Mesenchymal stem cell (in vitro differentiated cells and primary cell): Measurements from ENCODE around the gene HSPBAP1.

Source experiments
- DNase-seq: peaks from one replicate; pipeline ENCODE4 v3.0.0-alpha.2; 2013
- H2AFZ ChIP-seq: one replicate; pipeline ENCODE4 v1.6.1; 2013; ENCODE audit warnings: low read depth, mild to moderate bottlenecking, control low read depth, inconsistent platforms, low read length, moderate library complexity
- H2AK5ac ChIP-seq: 2 replicates; pipeline ENCODE4 v1.6.1; 2013; ENCODE audit warnings: low read length, moderate library complexity, mild to moderate bottlenecking, inconsistent platforms; ENCODE audit not compliant: severe bottlenecking
- H2BK120ac ChIP-seq: one replicate; pipeline ENCODE4 v1.6.1; 2013; ENCODE audit warnings: low read depth, mild to moderate bottlenecking, inconsistent platforms, low read length, moderate library complexity
- H2BK12ac ChIP-seq, 2 experiments: one replicate each; pipeline ENCODE4 v1.6.1; 2013; ENCODE audit warnings: inconsistent platforms in 2 of 2, low read length in 2 of 2, mild to moderate bottlenecking in 2 of 2, moderate library complexity in 2 of 2, control low read depth in 1 of 2
- H2BK15ac ChIP-seq: one replicate; pipeline ENCODE4 v1.6.1; 2013; ENCODE audit warnings: mild to moderate bottlenecking, low read depth, inconsistent platforms; ENCODE audit not compliant: poor library complexity, severe bottlenecking
- H2BK5ac ChIP-seq: 2 replicates; pipeline ENCODE4 v1.6.1; 2013; ENCODE audit warnings: low read depth, mild to moderate bottlenecking, low read length, control low read depth, inconsistent platforms; ENCODE audit not compliant: poor library complexity, severe bottlenecking
- H3K14ac ChIP-seq, 2 experiments: one replicate each; pipeline ENCODE4 v1.6.1; 2013; ENCODE audit warnings: inconsistent platforms in 2 of 2, low read length in 2 of 2, control low read depth in 1 of 2, mild to moderate bottlenecking in 1 of 2, moderate library complexity in 1 of 2
- H3K18ac ChIP-seq, 2 experiments: one replicate each; pipeline ENCODE4 v1.6.1; 2013; ENCODE audit warnings: inconsistent platforms in 2 of 2, low read length in 2 of 2, control low read depth in 1 of 2, low read depth in 1 of 2, mild to moderate bottlenecking in 1 of 2
- H3K23ac ChIP-seq, 2 experiments: one replicate each; pipeline ENCODE4 v1.6.1; 2013; ENCODE audit warnings: inconsistent platforms in 2 of 2, low read length in 2 of 2, mild to moderate bottlenecking in 2 of 2, moderate library complexity in 2 of 2, control low read depth in 1 of 2
- H3K27ac ChIP-seq: 2 replicates; pipeline ENCODE4 v1.5.1; 2013; ENCODE audit warnings: mild to moderate bottlenecking, moderate library complexity, low read length, control low read depth, inconsistent platforms; ENCODE audit not compliant: poor library complexity, severe bottlenecking
- H3K27me3 ChIP-seq, 2 experiments: 2 replicates each; pipeline versions ENCODE4 v1.6.1 to v1.7.0; 2013; ENCODE audit warnings: low read length in 2 of 2, mild to moderate bottlenecking in 2 of 2, moderate library complexity in 2 of 2, control low read depth in 1 of 2, inconsistent platforms in 1 of 2; ENCODE audit not compliant: control insufficient read depth in 1 of 2, insufficient read depth in 1 of 2
- H3K36me3 ChIP-seq, 2 experiments: 2 replicates each; pipeline versions ENCODE4 v1.6.1 to v1.7.0; 2013; ENCODE audit warnings: low read length in 2 of 2, control low read depth in 1 of 2, inconsistent platforms in 1 of 2, low read depth in 1 of 2, mild to moderate bottlenecking in 1 of 2; ENCODE audit not compliant: insufficient read depth in 2 of 2, control insufficient read depth in 1 of 2
- H3K4ac ChIP-seq, 2 experiments: one replicate each; pipeline ENCODE4 v1.6.1; 2013; ENCODE audit warnings: inconsistent platforms in 2 of 2, low read length in 2 of 2, mild to moderate bottlenecking in 2 of 2, moderate library complexity in 2 of 2, control low read depth in 1 of 2, low read depth in 1 of 2
- H3K4me1 ChIP-seq: 2 replicates; pipeline ENCODE4 v1.6.1; 2013; ENCODE audit warnings: low read depth, low read length, control low read depth; ENCODE audit not compliant: control insufficient read depth, insufficient read depth
- H3K4me2 ChIP-seq: 2 replicates; pipeline ENCODE4 v1.6.1; 2013; ENCODE audit warnings: low read length, mild to moderate bottlenecking, inconsistent platforms; ENCODE audit not compliant: poor library complexity, severe bottlenecking
- H3K4me3 ChIP-seq, 2 experiments: 2 replicates each; pipeline versions ENCODE4 v1.5.1 to v1.7.0; 2013; ENCODE audit warnings: low read length in 2 of 2, mild to moderate bottlenecking in 2 of 2, control low read depth in 1 of 2, low read depth in 1 of 2; ENCODE audit not compliant: insufficient read depth in 1 of 2
- H3K79me1 ChIP-seq: replicated peaks from 2 replicates; pipeline ENCODE4 v1.6.1; 2013; ENCODE audit warnings: mild to moderate bottlenecking, control low read depth, low read length, inconsistent platforms; ENCODE audit not compliant: poor library complexity, severe bottlenecking
- H3K9ac ChIP-seq: 2 replicates; pipeline ENCODE4 v1.7.0; 2013; ENCODE audit warnings: mild to moderate bottlenecking, low read length, moderate library complexity
- H3K9me3 ChIP-seq: 2 replicates; pipeline ENCODE4 v1.7.0; 2013; ENCODE audit warnings: mild to moderate bottlenecking, low read length; ENCODE audit not compliant: control insufficient read depth
- H4K8ac ChIP-seq: one replicate; pipeline ENCODE4 v1.6.1; 2013; ENCODE audit warnings: inconsistent platforms, mild to moderate bottlenecking, low read length, moderate library complexity
- H4K91ac ChIP-seq: one replicate; pipeline ENCODE4 v1.6.1; 2013; ENCODE audit warnings: mild to moderate bottlenecking, low read length, inconsistent platforms
- WGBS: methylation state at CpG from one replicate; pipeline ENCODE4 v1.1.7; 2013; ENCODE audit warnings: mixed read lengths; 5-methylcytosine and 5-hydroxymethylcytosine counted together

HSPBAP1 gene

GRCh38 chr3:122825460-122825859, 31.8 kb upstream of the HSPBAP1 start:
- H3K4me3 ChIP-seq = no peak overlapping the region
- H3K27ac ChIP-seq = no peak overlapping the region
- no peak overlapping the region for H2BK5ac ChIP-seq
- H2AFZ ChIP-seq = no peak overlapping the region
- no peaks in the 10 kb centered on the region for H3K79me1 ChIP-seq
- no peak overlapping the region for H3K23ac ChIP-seq
- no peak overlapping the region for H3K9ac ChIP-seq
- no peak overlapping the region for H2BK12ac ChIP-seq
- no peak overlapping the region for H3K18ac ChIP-seq
- H3K14ac ChIP-seq = no peak overlapping the region
- H2BK120ac ChIP-seq = no peak overlapping the region
- peaks cover 6 to 30% of the 10 kb centered on the region in 2 experiments for H3K36me3 ChIP-seq
- H4K8ac ChIP-seq = no peak overlapping the region
- no peak overlapping the region for H4K91ac ChIP-seq
- H3K9me3 ChIP-seq = peaks cover 17% of the 10 kb centered on the region
- H3K27me3 ChIP-seq = no peaks in the 10 kb centered on the region
- H3K4me2 ChIP-seq = no peak overlapping the region
- peak; percentile 1 for DNase-seq
- no peak overlapping the region for H3K4ac ChIP-seq
- no peak overlapping the region for H2AK5ac ChIP-seq
- H3K4me1 ChIP-seq = no peaks in the 10 kb centered on the region
- no peak overlapping the region for H2BK15ac ChIP-seq
- whole genome bisulfite sequencing = 88% methylated on average over 1 of the region's 4 CpGs

DNA sequence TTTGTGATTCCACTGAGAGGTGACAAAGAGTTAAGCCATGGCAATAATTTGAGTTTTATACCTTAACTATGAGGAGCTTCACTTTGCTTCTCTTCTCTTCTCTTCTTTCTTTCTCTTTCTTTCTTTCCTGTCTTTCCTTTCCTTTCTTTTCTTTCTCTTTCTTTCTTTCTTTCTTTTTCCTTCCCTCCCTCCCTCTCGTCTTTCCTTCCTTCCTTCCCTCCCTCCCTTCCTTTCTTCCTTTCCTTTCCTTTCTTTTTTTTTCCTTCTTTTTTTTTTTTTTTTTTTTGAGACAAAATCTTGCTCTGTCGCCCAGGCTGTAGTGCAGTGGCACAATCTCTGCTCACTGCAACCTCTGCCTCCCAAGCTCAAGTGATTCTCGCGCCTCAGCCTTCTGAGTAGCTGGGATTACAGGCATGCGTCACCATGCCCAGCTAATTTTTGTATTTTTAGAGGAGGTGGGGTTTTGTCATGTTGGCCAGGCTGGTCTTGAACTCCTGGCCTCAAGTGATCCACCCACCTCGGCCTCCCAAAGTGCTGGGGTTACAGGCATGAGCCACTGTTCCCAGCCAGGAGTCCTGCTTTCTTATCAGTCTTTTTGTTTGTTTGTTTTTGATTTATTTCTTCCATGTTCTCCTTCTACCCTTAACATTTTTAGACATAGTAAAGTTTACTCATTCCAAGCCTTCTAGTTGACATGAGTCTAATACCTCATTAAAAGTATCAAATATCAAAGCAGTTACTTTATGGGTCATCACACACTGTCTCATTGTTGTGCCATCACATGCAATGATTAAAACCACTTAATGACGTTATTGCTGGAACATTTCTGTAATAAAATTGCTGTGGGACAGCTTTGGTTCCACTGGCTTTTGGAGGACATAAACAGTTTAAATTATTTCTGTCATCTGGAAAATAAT, 31.1 kb upstream of the HSPBAP1 start:
- 93% methylated on average over 6 of the region's 7 CpGs for WGBS
- no peak overlapping the region for H2AK5ac ChIP-seq
- no peak overlapping the region for H3K9ac ChIP-seq
- no peaks in the 10 kb centered on the region for H3K27me3 ChIP-seq
- H3K27ac ChIP-seq = no peak overlapping the region
- no peak overlapping the region for H3K23ac ChIP-seq
- no peak overlapping the region for H2BK120ac ChIP-seq
- peak; percentile 62 for DNase-seq
- H4K8ac ChIP-seq = no peak overlapping the region
- no peak overlapping the region for H3K4me3 ChIP-seq
- H4K91ac ChIP-seq = no peak overlapping the region
- no peak overlapping the region for H2AFZ ChIP-seq
- no peak overlapping the region for H3K4ac ChIP-seq
- peaks cover 6 to 30% of the 10 kb centered on the region in 2 experiments for H3K36me3 ChIP-seq
- H2BK12ac ChIP-seq = no peak overlapping the region
- no peaks in the 10 kb centered on the region for H3K79me1 ChIP-seq
- H3K4me1 ChIP-seq = no peaks in the 10 kb centered on the region
- no peak overlapping the region for H2BK5ac ChIP-seq
- no peak overlapping the region for H3K18ac ChIP-seq
- no peak overlapping the region for H3K4me2 ChIP-seq
- H2BK15ac ChIP-seq = no peak overlapping the region
- peaks cover 17% of the 10 kb centered on the region for H3K9me3 ChIP-seq
- no peak overlapping the region for H3K14ac ChIP-seq

GRCh38 chr3:122816587-122816986, 23.0 kb upstream of the HSPBAP1 start:
- Histone ChIP-seq H2AFZ (no peak overlapping the region), H3K27me3 (no peaks in the 10 kb centered on the region), H3K4me2 (no peak overlapping the region), H3K4me3 (no peak overlapping the region), H3K36me3 (peaks cover 0 to 3% of the 10 kb centered on the region in 2 experiments), H3K9ac (no peak overlapping the region), H3K4me1 (no peaks in the 10 kb centered on the region), H3K9me3 (no peaks in the 10 kb centered on the region), H2BK12ac (no peak overlapping the region), H3K18ac (no peak overlapping the region), H3K27ac (no peak overlapping the region), H3K79me1 (peaks cover 2% of the 10 kb centered on the region), H4K8ac (no peak overlapping the region), H2BK15ac (no peak overlapping the region), H4K91ac (no peak overlapping the region), H2BK120ac (no peak overlapping the region), H2AK5ac (no peak overlapping the region), H3K4ac (no peak overlapping the region), H3K14ac (no peak overlapping the region), H3K23ac (no peak overlapping the region), H2BK5ac (no peak overlapping the region)
- WGBS = 94% methylated on average over 1 of the region's 2 CpGs
- no peak for DNase-seq

- H3K4me2 ChIP-seq = no peak overlapping the region
- no peaks in the 10 kb centered on the region for H3K27me3 ChIP-seq
- no peak overlapping the region for H4K8ac ChIP-seq
- no peak overlapping the region for H2BK120ac ChIP-seq
- no peak overlapping the region for H2AK5ac ChIP-seq
- H3K79me1 ChIP-seq = peaks cover 2% of the 10 kb centered on the region
- H2AFZ ChIP-seq = no peak overlapping the region
- H2BK5ac ChIP-seq = no peak overlapping the region
- peaks cover 0 to 20% of the 10 kb centered on the region in 2 experiments for H3K36me3 ChIP-seq
- no peak overlapping the region for H2BK12ac ChIP-seq
- no peaks in the 10 kb centered on the region for H3K9me3 ChIP-seq
- DNase-seq = no peak
- H3K23ac ChIP-seq = no peak overlapping the region
- no peaks in the 10 kb centered on the region for H3K4me1 ChIP-seq
- H3K18ac ChIP-seq = no peak overlapping the region
- no peak overlapping the region for H3K9ac ChIP-seq
- H3K4me3 ChIP-seq = no peak overlapping the region
- no peak overlapping the region for H2BK15ac ChIP-seq
- no peak overlapping the region for H4K91ac ChIP-seq
- no peak overlapping the region for H3K14ac ChIP-seq
- no peak overlapping the region for H3K27ac ChIP-seq
- no peak overlapping the region for H3K4ac ChIP-seq
Measured at GRCh38 chr3:122810734-122811133, 17.1 kb upstream of the HSPBAP1 start.
